Mesenchymal stem cell (in vitro differentiated cells and primary cell): ENCODE data around the gene ASPRV1.

Source experiments
- DNase-seq: peaks from one replicate; pipeline ENCODE4 v3.0.0-alpha.2; 2013
- H2AFZ ChIP-seq: one replicate; pipeline ENCODE4 v1.6.1; 2013; ENCODE audit warnings: low read depth, mild to moderate bottlenecking, control low read depth, inconsistent platforms, low read length, moderate library complexity
- H2AK5ac ChIP-seq: 2 replicates; pipeline ENCODE4 v1.6.1; 2013; ENCODE audit warnings: low read length, moderate library complexity, mild to moderate bottlenecking, inconsistent platforms; ENCODE audit not compliant: severe bottlenecking
- H2BK120ac ChIP-seq: one replicate; pipeline ENCODE4 v1.6.1; 2013; ENCODE audit warnings: low read depth, mild to moderate bottlenecking, inconsistent platforms, low read length, moderate library complexity
- H2BK12ac ChIP-seq, 2 experiments: one replicate each; pipeline ENCODE4 v1.6.1; 2013; ENCODE audit warnings: inconsistent platforms in 2 of 2, low read length in 2 of 2, mild to moderate bottlenecking in 2 of 2, moderate library complexity in 2 of 2, control low read depth in 1 of 2
- H2BK15ac ChIP-seq: one replicate; pipeline ENCODE4 v1.6.1; 2013; ENCODE audit warnings: mild to moderate bottlenecking, low read depth, inconsistent platforms; ENCODE audit not compliant: poor library complexity, severe bottlenecking
- H2BK5ac ChIP-seq: 2 replicates; pipeline ENCODE4 v1.6.1; 2013; ENCODE audit warnings: low read depth, mild to moderate bottlenecking, low read length, control low read depth, inconsistent platforms; ENCODE audit not compliant: poor library complexity, severe bottlenecking
- H3K14ac ChIP-seq, 2 experiments: one replicate each; pipeline ENCODE4 v1.6.1; 2013; ENCODE audit warnings: inconsistent platforms in 2 of 2, low read length in 2 of 2, control low read depth in 1 of 2, mild to moderate bottlenecking in 1 of 2, moderate library complexity in 1 of 2
- H3K18ac ChIP-seq, 2 experiments: one replicate each; pipeline ENCODE4 v1.6.1; 2013; ENCODE audit warnings: inconsistent platforms in 2 of 2, low read length in 2 of 2, control low read depth in 1 of 2, low read depth in 1 of 2, mild to moderate bottlenecking in 1 of 2
- H3K23ac ChIP-seq, 2 experiments: one replicate each; pipeline ENCODE4 v1.6.1; 2013; ENCODE audit warnings: inconsistent platforms in 2 of 2, low read length in 2 of 2, mild to moderate bottlenecking in 2 of 2, moderate library complexity in 2 of 2, control low read depth in 1 of 2
- H3K27ac ChIP-seq: 2 replicates; pipeline ENCODE4 v1.5.1; 2013; ENCODE audit warnings: mild to moderate bottlenecking, moderate library complexity, low read length, control low read depth, inconsistent platforms; ENCODE audit not compliant: poor library complexity, severe bottlenecking
- H3K27me3 ChIP-seq, 2 experiments: 2 replicates each; pipeline versions ENCODE4 v1.6.1 to v1.7.0; 2013; ENCODE audit warnings: low read length in 2 of 2, mild to moderate bottlenecking in 2 of 2, moderate library complexity in 2 of 2, control low read depth in 1 of 2, inconsistent platforms in 1 of 2; ENCODE audit not compliant: control insufficient read depth in 1 of 2, insufficient read depth in 1 of 2
- H3K36me3 ChIP-seq, 2 experiments: 2 replicates each; pipeline versions ENCODE4 v1.6.1 to v1.7.0; 2013; ENCODE audit warnings: low read length in 2 of 2, control low read depth in 1 of 2, inconsistent platforms in 1 of 2, low read depth in 1 of 2, mild to moderate bottlenecking in 1 of 2; ENCODE audit not compliant: insufficient read depth in 2 of 2, control insufficient read depth in 1 of 2
- H3K4ac ChIP-seq, 2 experiments: one replicate each; pipeline ENCODE4 v1.6.1; 2013; ENCODE audit warnings: inconsistent platforms in 2 of 2, low read length in 2 of 2, mild to moderate bottlenecking in 2 of 2, moderate library complexity in 2 of 2, control low read depth in 1 of 2, low read depth in 1 of 2
- H3K4me1 ChIP-seq: 2 replicates; pipeline ENCODE4 v1.6.1; 2013; ENCODE audit warnings: low read depth, low read length, control low read depth; ENCODE audit not compliant: control insufficient read depth, insufficient read depth
- H3K4me2 ChIP-seq: 2 replicates; pipeline ENCODE4 v1.6.1; 2013; ENCODE audit warnings: low read length, mild to moderate bottlenecking, inconsistent platforms; ENCODE audit not compliant: poor library complexity, severe bottlenecking
- H3K4me3 ChIP-seq, 2 experiments: 2 replicates each; pipeline versions ENCODE4 v1.5.1 to v1.7.0; 2013; ENCODE audit warnings: low read length in 2 of 2, mild to moderate bottlenecking in 2 of 2, control low read depth in 1 of 2, low read depth in 1 of 2; ENCODE audit not compliant: insufficient read depth in 1 of 2
- H3K79me1 ChIP-seq: replicated peaks from 2 replicates; pipeline ENCODE4 v1.6.1; 2013; ENCODE audit warnings: mild to moderate bottlenecking, control low read depth, low read length, inconsistent platforms; ENCODE audit not compliant: poor library complexity, severe bottlenecking
- H3K9ac ChIP-seq: 2 replicates; pipeline ENCODE4 v1.7.0; 2013; ENCODE audit warnings: mild to moderate bottlenecking, low read length, moderate library complexity
- H3K9me3 ChIP-seq: 2 replicates; pipeline ENCODE4 v1.7.0; 2013; ENCODE audit warnings: mild to moderate bottlenecking, low read length; ENCODE audit not compliant: control insufficient read depth
- H4K8ac ChIP-seq: one replicate; pipeline ENCODE4 v1.6.1; 2013; ENCODE audit warnings: inconsistent platforms, mild to moderate bottlenecking, low read length, moderate library complexity
- H4K91ac ChIP-seq: one replicate; pipeline ENCODE4 v1.6.1; 2013; ENCODE audit warnings: mild to moderate bottlenecking, low read length, inconsistent platforms
- WGBS: methylation state at CpG from one replicate; pipeline ENCODE4 v1.1.7; 2013; ENCODE audit warnings: mixed read lengths; 5-methylcytosine and 5-hydroxymethylcytosine counted together

ASPRV1 gene

GRCh38 chr2:69926849-69927515, 34.4 kb downstream of the ASPRV1 start:
- Histone ChIP-seq H3K4me2 (no peak overlapping the region), H3K18ac (no peak overlapping the region), H2BK15ac (no peak overlapping the region), H2BK5ac (no peak overlapping the region), H3K4me3 (no peak overlapping the region), H3K27ac (no peak overlapping the region), H3K79me1 (peaks cover 2% of the 10 kb centered on the region), H3K9me3 (no peaks in the 10 kb centered on the region), H2AK5ac (no peak overlapping the region), H3K9ac (no peak overlapping the region), H3K14ac (no peak overlapping the region), H4K8ac (no peak overlapping the region), H2BK12ac (no peak overlapping the region), H3K23ac (no peak overlapping the region), H2BK120ac (no peak overlapping the region), H3K4me1 (no peaks in the 10 kb centered on the region), H4K91ac (no peak overlapping the region), H3K36me3 (peaks cover 0 to 60% of the 10 kb centered on the region in 2 experiments), H3K27me3 (no peaks in the 10 kb centered on the region), H2AFZ (no peak overlapping the region), H3K4ac (no peak overlapping the region)
- peak; percentile 49 for DNase-seq
- WGBS: 100% methylated on average over 2 of the region's 3 CpGs

- Histone ChIP-seq H3K14ac (no peak overlapping the region), H3K4me2 (no peak overlapping the region), H3K18ac (no peak overlapping the region), H3K27me3 (no peaks in the 10 kb centered on the region), H3K9ac (no peak overlapping the region), H3K9me3 (no peaks in the 10 kb centered on the region), H3K27ac (no peak overlapping the region), H2BK5ac (no peak overlapping the region), H2BK120ac (no peak overlapping the region), H2BK15ac (no peak overlapping the region), H2AK5ac (no peak overlapping the region), H2BK12ac (no peak overlapping the region), H2AFZ (no peak overlapping the region), H3K36me3 (peaks cover 0 to 80% of the 10 kb centered on the region in 2 experiments), H3K4ac (no peak overlapping the region), H4K8ac (no peak overlapping the region), H3K4me3 (no peak overlapping the region), H3K79me1 (peaks cover 4% of the 10 kb centered on the region), H3K4me1 (no peaks in the 10 kb centered on the region), H3K23ac (no peak overlapping the region), H4K91ac (no peak overlapping the region)
- WGBS: 100% methylated on average over 3 of the region's 3 CpGs
- no peak for DNase-seq
Observed at GRCh38 chr2:69923116-69923515, 38.3 kb downstream of the ASPRV1 start.

- Histone ChIP-seq H3K4ac (no peak overlapping the region), H3K36me3 (peaks cover 0 to 51% of the 10 kb centered on the region in 2 experiments), H2AFZ (no peak overlapping the region), H4K91ac (no peak overlapping the region), H3K27me3 (no peaks in the 10 kb centered on the region), H3K23ac (no peak overlapping the region), H2BK15ac (no peak overlapping the region), H3K18ac (no peak overlapping the region), H2BK120ac (no peak overlapping the region), H3K79me1 (peaks cover 5% of the 10 kb centered on the region), H3K9me3 (no peaks in the 10 kb centered on the region), H3K9ac (peak overlapping the region; percentile 83), H3K14ac (no peak overlapping the region), H4K8ac (no peak overlapping the region), H3K4me1 (peaks cover 2% of the 10 kb centered on the region), H3K4me2 (no peak overlapping the region), H2BK5ac (no peak overlapping the region), H3K4me3 (peak overlapping the region in 1 of 2 experiments; percentile 55), H2BK12ac (no peak overlapping the region), H2AK5ac (no peak overlapping the region), H3K27ac (no peak overlapping the region)
- over 99% methylated on average over 3 of the region's 3 CpGs for WGBS
- DNase-seq: no peak
Observed at GRCh38 chr2:69918401-69918800, 43.0 kb downstream of the ASPRV1 start.

- no peak overlapping the region for H2BK15ac ChIP-seq
- H3K9ac ChIP-seq: peak overlapping the region; percentile 83
- H3K4me3 ChIP-seq: peak overlapping the region in 1 of 2 experiments; percentile 55
- 46% methylated on average over 3 of the region's 3 CpGs for WGBS
- no peak overlapping the region for H2BK12ac ChIP-seq
- no peaks in the 10 kb centered on the region for H3K27me3 ChIP-seq
- H2AK5ac ChIP-seq: no peak overlapping the region
- no peak overlapping the region for H4K8ac ChIP-seq
- H3K9me3 ChIP-seq: no peaks in the 10 kb centered on the region
- H2AFZ ChIP-seq: no peak overlapping the region
- no peak overlapping the region for H3K14ac ChIP-seq
- no peak overlapping the region for H2BK120ac ChIP-seq
- peaks cover 2% of the 10 kb centered on the region for H3K4me1 ChIP-seq
- no peak overlapping the region for H3K23ac ChIP-seq
- no peak overlapping the region for H3K27ac ChIP-seq
- H3K18ac ChIP-seq: no peak overlapping the region
- H2BK5ac ChIP-seq: no peak overlapping the region
- H3K36me3 ChIP-seq: peaks cover 0 to 50% of the 10 kb centered on the region in 2 experiments
- H3K4ac ChIP-seq: no peak overlapping the region
- no peak overlapping the region for H3K4me2 ChIP-seq
- no peak overlapping the region for H4K91ac ChIP-seq
- DNase-seq: peak; percentile 85
- peaks cover 7% of the 10 kb centered on the region for H3K79me1 ChIP-seq
Observed at GRCh38 chr2:69917852-69918251, 43.6 kb downstream of the ASPRV1 start.
